SJSA1 (cell line): ENCODE data around the gene SAMD9. TPM values are rescaled to one million over a fixed set of nuclear protein-coding genes. Genes with fewer than 3 reads are reported as not detected.

Source experiments
- total RNA-seq: library from RNA; depleted of rRNA; stranded (reverse); fragments of >200 nt; shearing (Covaris generic); gene quantifications from 2 replicates; pipeline ENCODE4 v1.2.3, GENCODE V29; 2014; rRNA removed

Gene SAMD9
- total RNA-seq, 1 experiment from 2014 or later: 19.7 TPM

Other genes with a start within 250 kb of the SAMD9 start
- gene SAMD9L, start 30.4 kb upstream of the SAMD9 start, total RNA-seq: 13.1 and 16.4 TPM in 2 replicates
- gene HEPACAM2, start 108.5 kb upstream of the SAMD9 start, total RNA-seq: not detected in 2 replicates
- gene VPS50, start 114.4 kb upstream of the SAMD9 start, total RNA-seq: 20.2 and 20.8 TPM in 2 replicates